ENCODE results near the gene IRAG1. TPM values are rescaled to one million over a fixed set of nuclear protein-coding genes. Genes with fewer than 3 reads are reported as not detected.

The IRAG1 gene
- total and polyA plus RNA-seq, 5 donors, result 5.3 to 29.8 (median 18.9) TPM

GRCh38 chr11:10678101-10678500 lies 15.5 kb downstream of the IRAG1 start:
- DNase-seq, result no peak
- Histone ChIP-seq H3K9me3 (ENCODE audit: control insufficient read depth, low read length) (no peaks in the 10 kb centered on the region), H3K4me3 (ENCODE audit: low read length) (no peak overlapping the region), H3K4me1 (ENCODE audit: control insufficient read depth, insufficient read depth, low read length) (peaks cover 7% of the 10 kb centered on the region), H3K27ac (ENCODE audit: low read length) (no peak overlapping the region), H3K27me3 (ENCODE audit: control insufficient read depth, insufficient read depth) (no peaks in the 10 kb centered on the region)
- 74% methylated on average over 5 of the region's 5 CpGs for WGBS
- ATAC-seq, result no peak
- intact Hi-C loops (cut with DNase I), result no loop called here

GRCh38 chr11:10676919-10677318 lies 16.6 kb downstream of the IRAG1 start:
- Histone ChIP-seq H3K4me1 (ENCODE audit: control insufficient read depth, insufficient read depth, low read length) (peaks cover 7% of the 10 kb centered on the region), H3K4me3 (ENCODE audit: low read length) (no peak overlapping the region), H3K27me3 (ENCODE audit: control insufficient read depth, insufficient read depth) (no peaks in the 10 kb centered on the region), H3K9me3 (ENCODE audit: control insufficient read depth, low read length) (no peaks in the 10 kb centered on the region), H3K27ac (ENCODE audit: low read length) (no peak overlapping the region)
- DNase-seq, result no peak
- no peak for ATAC-seq
- WGBS, result 76% methylated on average over 3 of the region's 3 CpGs
- intact Hi-C loops (cut with DNase I), result no loop called here

DNA sequence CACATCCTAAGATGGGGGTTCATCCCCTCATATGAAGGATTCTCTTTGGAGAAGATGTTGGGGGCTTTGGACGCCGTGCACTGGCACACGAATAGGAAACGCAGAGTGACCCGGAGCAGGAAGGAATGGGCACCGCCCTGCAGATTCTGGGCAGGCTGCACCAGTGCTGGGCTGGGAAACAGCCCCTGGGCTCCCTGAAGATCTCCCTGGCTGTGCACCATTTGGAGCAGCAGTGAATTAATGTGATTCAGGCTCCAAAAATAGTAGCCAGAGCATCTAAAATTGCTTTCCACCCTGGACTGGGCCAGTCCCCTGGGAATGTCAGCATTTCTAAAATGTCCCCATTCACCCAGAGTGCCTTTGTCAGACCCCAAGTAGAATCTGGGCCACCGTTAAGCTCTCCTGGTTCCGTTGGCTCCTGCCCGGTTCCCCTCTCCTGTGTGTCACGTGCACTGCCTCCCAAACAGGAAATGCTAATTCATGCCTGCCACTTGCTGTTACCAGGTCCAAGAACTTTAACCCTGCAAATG lies 18.6 kb downstream of the IRAG1 start:
- Histone ChIP-seq H3K27me3 (ENCODE audit: control insufficient read depth, insufficient read depth) (no peaks in the 10 kb centered on the region), H3K4me1 (ENCODE audit: control insufficient read depth, insufficient read depth, low read length) (peaks cover 7% of the 10 kb centered on the region), H3K9me3 (ENCODE audit: control insufficient read depth, low read length) (no peaks in the 10 kb centered on the region), H3K4me3 (ENCODE audit: low read length) (no peak overlapping the region), H3K27ac (ENCODE audit: low read length) (peak overlapping the region; percentile 79)
- DNase-seq (peak; percentile 76 to 87 (median 87)), ATAC-seq (peak; percentile 94 to 96)
- 12% methylated on average over 10 of the region's 10 CpGs for WGBS
- intact Hi-C loops (cut with DNase I), result no loop called here

GRCh38 chr11:10674440-10674855 lies 19.1 kb downstream of the IRAG1 start:
- DNase-seq, result peak in 2 of 3 donors; percentile 53 to 62
- Histone ChIP-seq H3K4me1 (ENCODE audit: control insufficient read depth, insufficient read depth, low read length) (peaks cover 11% of the 10 kb centered on the region), H3K4me3 (ENCODE audit: low read length) (no peak overlapping the region), H3K27ac (ENCODE audit: low read length) (peak overlapping the region; percentile 79), H3K9me3 (ENCODE audit: control insufficient read depth, low read length) (no peaks in the 10 kb centered on the region), H3K27me3 (ENCODE audit: control insufficient read depth, insufficient read depth) (no peaks in the 10 kb centered on the region)
- 13% methylated on average over 6 of the region's 6 CpGs for WGBS
- intact Hi-C loops (cut with DNase I), result no loop called here
- ATAC-seq, result peak; percentile 72 to 79

GRCh38 chr11:10673501-10674062 lies 20.0 kb downstream of the IRAG1 start:
- H3K27ac ChIP-seq (ENCODE audit: low read length), result no peak overlapping the region
- H3K9me3 ChIP-seq (ENCODE audit: control insufficient read depth, low read length), result no peaks in the 10 kb centered on the region
- H3K4me3 ChIP-seq (ENCODE audit: low read length), result no peak overlapping the region
- no peaks in the 10 kb centered on the region for H3K27me3 ChIP-seq (ENCODE audit: control insufficient read depth, insufficient read depth)
- H3K4me1 ChIP-seq (ENCODE audit: control insufficient read depth, insufficient read depth, low read length), result peaks cover 13% of the 10 kb centered on the region
- intact Hi-C loops (cut with DNase I), result no loop called here
- ATAC-seq (no peak), DNase-seq (no peak)
- WGBS, result 69% methylated on average over 6 of the region's 6 CpGs

DNA sequence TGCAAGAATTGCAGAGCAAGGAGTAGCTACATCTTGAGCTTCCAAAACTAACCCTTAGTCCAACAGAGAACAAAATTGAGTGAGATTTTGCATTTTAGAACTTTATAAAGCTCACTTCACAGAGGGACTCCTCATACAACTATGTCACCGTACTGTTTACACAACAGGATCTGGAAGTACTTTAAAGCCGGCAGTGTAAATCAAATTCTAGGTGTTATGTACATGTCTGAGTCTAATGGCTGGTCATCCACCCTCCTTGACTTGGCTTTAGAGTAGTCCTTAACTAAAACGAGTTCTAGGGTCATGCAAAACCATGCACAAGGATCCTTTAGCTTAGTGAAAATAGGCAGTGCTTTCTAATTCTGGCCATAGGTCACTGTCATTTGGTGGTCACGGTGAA lies 23.5 kb downstream of the IRAG1 start:
- 70% methylated on average over 4 of the region's 4 CpGs for WGBS
- Histone ChIP-seq H3K27ac (ENCODE audit: low read length) (no peak overlapping the region), H3K4me3 (ENCODE audit: low read length) (no peak overlapping the region), H3K9me3 (ENCODE audit: control insufficient read depth, low read length) (no peaks in the 10 kb centered on the region), H3K4me1 (ENCODE audit: control insufficient read depth, insufficient read depth, low read length) (peaks cover 6% of the 10 kb centered on the region), H3K27me3 (ENCODE audit: control insufficient read depth, insufficient read depth) (no peaks in the 10 kb centered on the region)
- intact Hi-C loops (cut with DNase I), result no loop called here
- DNase-seq (no peak), ATAC-seq (no peak)

DNA sequence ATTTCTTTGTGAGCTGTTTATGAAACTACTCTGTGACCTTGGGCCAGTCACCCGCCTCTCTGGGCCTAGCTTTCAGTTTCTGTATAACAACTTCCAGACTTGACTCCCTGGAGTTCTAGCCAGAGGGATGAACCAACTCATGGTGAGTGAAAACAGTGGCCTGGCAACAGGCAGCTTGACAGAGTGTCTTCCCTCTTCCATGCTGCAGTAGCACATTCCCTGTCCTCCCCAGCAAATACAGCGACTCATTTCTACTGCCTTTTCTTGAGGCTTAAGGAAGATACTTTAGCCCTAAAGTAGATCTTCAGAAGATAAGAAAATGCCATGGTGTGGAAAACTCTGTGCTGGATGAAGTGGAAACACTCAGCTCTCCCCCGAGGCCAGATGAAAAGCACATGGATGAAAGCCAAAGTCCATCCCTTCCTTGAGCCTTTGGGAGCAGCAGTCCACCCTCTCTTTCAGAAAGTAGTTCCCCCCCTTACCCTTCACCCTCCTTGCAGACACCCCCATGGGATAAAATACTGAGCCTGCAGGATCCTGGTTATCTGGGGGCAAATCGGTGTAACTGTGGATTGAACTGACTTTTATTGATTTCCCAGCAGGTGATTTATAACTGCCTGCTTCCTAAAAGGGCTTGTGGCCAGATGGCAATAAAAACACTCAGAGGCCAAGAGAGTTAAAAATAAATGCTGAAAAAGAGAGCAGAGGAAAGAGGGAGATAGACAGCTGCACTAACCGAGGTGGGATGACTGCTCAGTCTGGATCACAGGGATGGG lies 24.1 kb downstream of the IRAG1 start:
- H3K27ac ChIP-seq (ENCODE audit: low read length), result peak overlapping the region; percentile 55
- H3K9me3 ChIP-seq (ENCODE audit: control insufficient read depth, low read length), result no peaks in the 10 kb centered on the region
- H3K4me3 ChIP-seq (ENCODE audit: low read length), result no peak overlapping the region
- ATAC-seq (peak; percentile 25 to 34), DNase-seq (no peak)
- H3K4me1 ChIP-seq (ENCODE audit: control insufficient read depth, insufficient read depth, low read length), result peaks cover 6% of the 10 kb centered on the region
- no peaks in the 10 kb centered on the region for H3K27me3 ChIP-seq (ENCODE audit: control insufficient read depth, insufficient read depth)
- intact Hi-C loops (cut with DNase I), result no loop called here
- 44% methylated on average over 5 of the region's 5 CpGs for WGBS

- Histone ChIP-seq H3K4me1 (ENCODE audit: control insufficient read depth, insufficient read depth, low read length) (peaks cover 6% of the 10 kb centered on the region), H3K9me3 (ENCODE audit: control insufficient read depth, low read length) (no peaks in the 10 kb centered on the region), H3K27me3 (ENCODE audit: control insufficient read depth, insufficient read depth) (no peaks in the 10 kb centered on the region), H3K4me3 (ENCODE audit: low read length) (no peak overlapping the region), H3K27ac (ENCODE audit: low read length) (no peak overlapping the region)
- intact Hi-C loops (cut with DNase I), result no loop called here
- no peak for DNase-seq
- ATAC-seq, result no peak
- WGBS, result 70% methylated on average over 2 of the region's 2 CpGs
These were observed 26.1 kb downstream of the IRAG1 start for GRCh38 chr11:10667521-10667885.

DNA sequence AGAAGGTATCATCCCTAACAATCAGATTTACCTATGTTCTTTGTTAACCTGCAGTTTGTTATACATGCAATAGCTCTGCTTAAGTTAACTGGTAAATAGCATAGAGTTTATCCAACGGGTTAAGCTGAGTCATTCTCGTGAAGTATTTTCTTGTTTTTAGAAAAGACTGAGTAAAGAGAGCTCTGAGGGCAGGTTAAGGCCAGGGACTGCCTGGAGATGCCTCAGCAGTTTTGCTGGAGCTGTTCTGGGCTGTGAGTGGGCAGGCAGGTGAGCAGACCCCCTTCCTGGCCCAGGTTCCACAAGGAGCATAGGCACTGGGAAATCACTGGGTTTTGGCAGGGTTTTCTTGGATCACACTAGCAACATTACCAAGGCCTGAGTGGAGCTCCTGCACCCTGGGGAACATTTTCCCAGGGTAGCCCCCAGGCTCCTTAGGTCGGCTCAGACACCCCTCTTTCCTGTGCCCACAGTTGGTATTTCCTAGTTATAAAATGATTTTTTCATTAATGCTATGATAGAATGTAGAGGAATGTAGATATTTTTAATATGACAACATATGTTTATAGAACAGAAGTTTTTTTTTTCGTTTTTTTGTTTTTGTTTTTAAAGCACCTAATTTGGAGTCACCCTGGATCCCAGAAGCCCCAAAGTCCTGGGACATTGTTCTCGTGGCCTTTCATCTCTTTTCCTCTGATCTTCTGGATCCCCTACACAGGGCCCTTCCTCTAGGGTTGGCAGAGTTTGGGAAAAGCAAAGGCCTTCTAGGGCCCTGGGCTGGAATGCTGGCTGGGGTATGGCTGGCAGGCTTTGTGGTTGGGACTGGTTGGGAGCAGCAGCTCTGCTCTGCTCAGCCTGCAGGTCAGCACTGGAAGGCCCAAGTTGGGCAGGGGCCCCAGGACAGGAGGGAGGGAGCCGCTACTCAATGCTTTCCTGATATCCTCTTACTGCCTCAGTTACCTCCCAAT lies 26.7 kb downstream of the IRAG1 start:
- peaks cover 6% of the 10 kb centered on the region for H3K4me1 ChIP-seq (ENCODE audit: control insufficient read depth, insufficient read depth, low read length)
- DNase-seq (no peak), ATAC-seq (no peak)
- H3K4me3 ChIP-seq (ENCODE audit: low read length), result no peak overlapping the region
- WGBS, result 74% methylated on average over 6 of the region's 6 CpGs
- H3K27ac ChIP-seq (ENCODE audit: low read length), result no peak overlapping the region
- no peaks in the 10 kb centered on the region for H3K9me3 ChIP-seq (ENCODE audit: control insufficient read depth, low read length)
- intact Hi-C loops (cut with DNase I), result no loop called here
- H3K27me3 ChIP-seq (ENCODE audit: control insufficient read depth, insufficient read depth), result no peaks in the 10 kb centered on the region

GRCh38 chr11:10664496-10664895 lies 29.1 kb downstream of the IRAG1 start:
- H3K9me3 ChIP-seq (ENCODE audit: control insufficient read depth, low read length), result no peaks in the 10 kb centered on the region
- H3K27me3 ChIP-seq (ENCODE audit: control insufficient read depth, insufficient read depth), result no peaks in the 10 kb centered on the region
- DNase-seq, result no peak
- peaks cover 5% of the 10 kb centered on the region for H3K4me1 ChIP-seq (ENCODE audit: control insufficient read depth, insufficient read depth, low read length)
- no peak overlapping the region for H3K27ac ChIP-seq (ENCODE audit: low read length)
- H3K4me3 ChIP-seq (ENCODE audit: low read length), result no peak overlapping the region
- ATAC-seq, result no peak
- WGBS, result 97% methylated on average over 1 of the region's 1 CpG
- intact Hi-C loops (cut with DNase I), result no loop called here

GRCh38 chr11:10663990-10664389 lies 29.6 kb downstream of the IRAG1 start:
- Histone ChIP-seq H3K4me1 (ENCODE audit: control insufficient read depth, insufficient read depth, low read length) (peaks cover 7% of the 10 kb centered on the region), H3K27ac (ENCODE audit: low read length) (no peak overlapping the region), H3K27me3 (ENCODE audit: control insufficient read depth, insufficient read depth) (no peaks in the 10 kb centered on the region), H3K4me3 (ENCODE audit: low read length) (no peak overlapping the region), H3K9me3 (ENCODE audit: control insufficient read depth, low read length) (no peaks in the 10 kb centered on the region)
- DNase-seq (no peak), ATAC-seq (no peak)
- intact Hi-C loops (cut with DNase I), result no loop called here
- WGBS, result 55% methylated on average over 6 of the region's 6 CpGs
